IPS-20b (cell line): Measurements from ENCODE around the gene CDH4.

Experiments
- H3K27ac ChIP-seq: one replicate; pipeline ENCODE4 v1.5.1; 2013; ENCODE audit warnings: low read length
- H3K27me3 ChIP-seq: 2 replicates; pipeline ENCODE4 v1.6.1; 2013; ENCODE audit warnings: mild to moderate bottlenecking, low read length, inconsistent platforms; ENCODE audit not compliant: insufficient read depth
- H3K36me3 ChIP-seq: 2 replicates; pipeline ENCODE4 v1.6.1; 2013; ENCODE audit warnings: low read depth, mild to moderate bottlenecking, inconsistent platforms, low read length, moderate library complexity; ENCODE audit not compliant: insufficient read depth
- H3K4me1 ChIP-seq: 2 replicates; pipeline ENCODE4 v1.6.1; 2013; ENCODE audit warnings: mild to moderate bottlenecking, control low read depth, inconsistent platforms, low read length, moderate library complexity; ENCODE audit not compliant: insufficient read depth
- H3K4me3 ChIP-seq: 2 replicates; pipeline ENCODE4 v1.5.1; 2013; ENCODE audit warnings: mild to moderate bottlenecking, low read length, inconsistent platforms
- H3K9ac ChIP-seq: 2 replicates; pipeline ENCODE4 v1.6.1; 2013; ENCODE audit warnings: low read depth, mild to moderate bottlenecking, inconsistent platforms, low read length, moderate library complexity
- H3K9me3 ChIP-seq: 2 replicates; pipeline ENCODE4 v1.6.1; 2013; ENCODE audit warnings: mild to moderate bottlenecking, low read depth, low read length, inconsistent platforms; ENCODE audit not compliant: insufficient read depth

Gene CDH4

GRCh38 chr20:61649105-61649859 is 397.2 kb downstream of the CDH4 start:
- peaks cover 16% of the 10 kb centered on the region for H3K27me3 ChIP-seq
- no peak overlapping the region for H3K4me3 ChIP-seq
- no peaks in the 10 kb centered on the region for H3K36me3 ChIP-seq
- H3K27ac ChIP-seq: no peak overlapping the region
- no peaks in the 10 kb centered on the region; the same call in 1 of the 2 replicates for H3K9me3 ChIP-seq
- no peaks in the 10 kb centered on the region; the same call in 1 of the 2 replicates for H3K4me1 ChIP-seq
- H3K9ac ChIP-seq: no peak overlapping the region

- H3K4me3 ChIP-seq: no peak overlapping the region
- H3K9ac ChIP-seq: no peak overlapping the region
- no peaks in the 10 kb centered on the region; the same call in 1 of the 2 replicates for H3K4me1 ChIP-seq
- no peaks in the 10 kb centered on the region; the same call in 1 of the 2 replicates for H3K9me3 ChIP-seq
- H3K27me3 ChIP-seq: peaks cover 15% of the 10 kb centered on the region
- H3K27ac ChIP-seq: no peak overlapping the region
- no peaks in the 10 kb centered on the region for H3K36me3 ChIP-seq
These were observed 397.8 kb downstream of the CDH4 start for GRCh38 chr20:61649860-61650162.

GRCh38 chr20:61650912-61651733 is 399.1 kb downstream of the CDH4 start:
- Histone ChIP-seq H3K4me3 (no peak overlapping the region), H3K9me3 (no peaks in the 10 kb centered on the region; the same call in 1 of the 2 replicates), H3K27me3 (peaks cover 21% of the 10 kb centered on the region), H3K4me1 (no peaks in the 10 kb centered on the region; the same call in 1 of the 2 replicates), H3K36me3 (no peaks in the 10 kb centered on the region), H3K9ac (no peak overlapping the region), H3K27ac (no peak overlapping the region)

- H3K27ac ChIP-seq: no peak overlapping the region
- H3K4me1 ChIP-seq: no peaks in the 10 kb centered on the region; the same call in 1 of the 2 replicates
- no peaks in the 10 kb centered on the region; the same call in 1 of the 2 replicates for H3K9me3 ChIP-seq
- peaks cover 21% of the 10 kb centered on the region for H3K27me3 ChIP-seq
- H3K36me3 ChIP-seq: no peaks in the 10 kb centered on the region
- H3K9ac ChIP-seq: no peak overlapping the region
- H3K4me3 ChIP-seq: no peak overlapping the region
These were observed 400.1 kb downstream of the CDH4 start for GRCh38 chr20:61652146-61652545.

GRCh38 chr20:61654726-61655125 is 402.7 kb downstream of the CDH4 start:
- Histone ChIP-seq H3K9ac (no peak overlapping the region), H3K27ac (no peak overlapping the region), H3K4me3 (no peak overlapping the region), H3K4me1 (no peaks in the 10 kb centered on the region), H3K9me3 (no peaks in the 10 kb centered on the region; the same call in 1 of the 2 replicates), H3K27me3 (peaks cover 27% of the 10 kb centered on the region), H3K36me3 (no peaks in the 10 kb centered on the region)

- H3K9ac ChIP-seq: no peak overlapping the region
- no peak overlapping the region for H3K4me3 ChIP-seq
- H3K36me3 ChIP-seq: no peaks in the 10 kb centered on the region
- H3K27ac ChIP-seq: no peak overlapping the region
- no peaks in the 10 kb centered on the region for H3K4me1 ChIP-seq
- H3K9me3 ChIP-seq: no peaks in the 10 kb centered on the region; the same call in 1 of the 2 replicates
- H3K27me3 ChIP-seq: peaks cover 22% of the 10 kb centered on the region
These were observed 403.5 kb downstream of the CDH4 start for GRCh38 chr20:61655591-61655990.

- H3K4me3 ChIP-seq: no peak overlapping the region
- no peaks in the 10 kb centered on the region for H3K36me3 ChIP-seq
- H3K4me1 ChIP-seq: no peaks in the 10 kb centered on the region
- H3K27ac ChIP-seq: no peak overlapping the region
- H3K9ac ChIP-seq: no peak overlapping the region
- H3K27me3 ChIP-seq: peaks cover 22% of the 10 kb centered on the region
- no peaks in the 10 kb centered on the region; the same call in 1 of the 2 replicates for H3K9me3 ChIP-seq
These were observed 404.1 kb downstream of the CDH4 start for GRCh38 chr20:61656198-61656597.

GRCh38 chr20:61657721-61658377 is 405.8 kb downstream of the CDH4 start:
- no peak overlapping the region for H3K27ac ChIP-seq
- no peak overlapping the region for H3K9ac ChIP-seq
- H3K4me3 ChIP-seq: no peak overlapping the region
- no peaks in the 10 kb centered on the region for H3K36me3 ChIP-seq
- H3K27me3 ChIP-seq: peaks cover 22% of the 10 kb centered on the region
- no peaks in the 10 kb centered on the region; the same call in 1 of the 2 replicates for H3K9me3 ChIP-seq
- H3K4me1 ChIP-seq: no peaks in the 10 kb centered on the region

- no peak overlapping the region for H3K4me3 ChIP-seq
- no peaks in the 10 kb centered on the region for H3K36me3 ChIP-seq
- no peaks in the 10 kb centered on the region; the same call in 1 of the 2 replicates for H3K9me3 ChIP-seq
- peaks cover 22% of the 10 kb centered on the region for H3K27me3 ChIP-seq
- H3K4me1 ChIP-seq: no peaks in the 10 kb centered on the region
- H3K27ac ChIP-seq: no peak overlapping the region
- H3K9ac ChIP-seq: no peak overlapping the region
These were observed 406.5 kb downstream of the CDH4 start for GRCh38 chr20:61658563-61658962.

- no peaks in the 10 kb centered on the region for H3K36me3 ChIP-seq
- H3K4me1 ChIP-seq: no peaks in the 10 kb centered on the region
- no peak overlapping the region for H3K27ac ChIP-seq
- no peak overlapping the region for H3K9ac ChIP-seq
- no peak overlapping the region for H3K4me3 ChIP-seq
- peaks cover 23% of the 10 kb centered on the region for H3K27me3 ChIP-seq
- H3K9me3 ChIP-seq: no peaks in the 10 kb centered on the region; the same call in 1 of the 2 replicates
These were observed 407.4 kb downstream of the CDH4 start for GRCh38 chr20:61659246-61659993.

- H3K36me3 ChIP-seq: no peaks in the 10 kb centered on the region
- no peak overlapping the region for H3K27ac ChIP-seq
- no peaks in the 10 kb centered on the region for H3K4me1 ChIP-seq
- H3K9me3 ChIP-seq: no peaks in the 10 kb centered on the region
- peaks cover 28% of the 10 kb centered on the region for H3K27me3 ChIP-seq
- no peak overlapping the region for H3K4me3 ChIP-seq
- H3K9ac ChIP-seq: no peak overlapping the region
These were observed 407.9 kb downstream of the CDH4 start for GRCh38 chr20:61659994-61660346.
